Non-pigmented ciliary epithelial cell (primary cell): Measurements from ENCODE around the gene ELF1.

Experiments used
- DNase-seq: peaks from one replicate; pipeline ENCODE4 v3.0.0-alpha.2; 2010; ENCODE audit warnings: low read depth

ELF1 gene

DNA sequence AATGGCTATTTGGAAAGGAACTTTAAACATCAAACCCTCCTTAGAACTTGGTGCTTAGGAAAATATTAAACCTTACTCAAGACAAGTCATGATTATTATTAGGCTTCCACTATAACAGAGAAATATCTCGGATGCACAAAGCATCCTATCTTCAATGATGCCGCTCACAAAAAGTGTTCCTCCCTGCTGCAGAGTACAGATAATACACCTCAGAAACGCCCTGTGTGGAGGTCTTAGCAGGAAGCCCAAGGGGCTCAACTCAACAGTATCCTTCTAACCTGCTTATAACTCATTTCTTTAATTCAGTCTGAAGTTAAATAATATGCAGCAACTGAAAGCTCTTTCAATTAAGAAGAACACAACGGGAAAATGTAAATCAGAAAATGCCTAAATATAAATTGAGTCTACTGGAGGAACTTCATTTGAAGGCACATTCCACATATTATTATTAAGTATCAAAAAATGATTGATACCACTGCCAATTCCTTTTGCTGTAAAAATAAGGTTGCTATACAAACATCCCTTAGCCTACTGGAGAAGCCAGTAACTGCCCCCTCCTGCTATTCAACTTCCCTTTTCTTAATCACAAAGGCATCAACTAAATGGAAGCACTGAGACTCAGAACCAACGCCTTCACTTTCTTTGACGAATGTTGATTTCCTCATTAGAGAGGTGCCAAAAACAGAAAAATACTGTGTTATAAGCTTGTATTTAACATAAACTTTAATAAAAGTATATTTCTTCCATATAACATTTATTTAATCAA is 12.0 kb downstream of the ELF1 start:
- no peak for DNase-seq

DNA sequence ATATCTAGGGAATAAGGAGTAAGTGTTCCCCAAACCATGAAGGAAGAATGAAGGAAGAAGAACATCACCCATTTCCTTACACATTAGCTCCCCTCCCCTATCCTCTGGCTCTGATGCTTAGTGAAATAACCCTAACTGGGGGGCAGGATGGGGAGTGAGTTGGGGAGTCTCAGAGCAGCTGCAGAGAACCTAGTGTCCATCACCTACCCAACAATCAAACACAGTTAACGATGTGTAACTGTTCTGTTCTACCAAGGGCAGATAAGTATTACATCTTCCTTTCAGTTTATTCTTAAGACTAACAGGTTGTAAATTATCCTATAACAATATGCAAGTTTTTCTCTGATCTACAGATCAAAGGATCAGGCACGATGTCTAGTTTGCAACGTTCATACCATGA is 12.8 kb downstream of the ELF1 start:
- no peak for DNase-seq

DNA sequence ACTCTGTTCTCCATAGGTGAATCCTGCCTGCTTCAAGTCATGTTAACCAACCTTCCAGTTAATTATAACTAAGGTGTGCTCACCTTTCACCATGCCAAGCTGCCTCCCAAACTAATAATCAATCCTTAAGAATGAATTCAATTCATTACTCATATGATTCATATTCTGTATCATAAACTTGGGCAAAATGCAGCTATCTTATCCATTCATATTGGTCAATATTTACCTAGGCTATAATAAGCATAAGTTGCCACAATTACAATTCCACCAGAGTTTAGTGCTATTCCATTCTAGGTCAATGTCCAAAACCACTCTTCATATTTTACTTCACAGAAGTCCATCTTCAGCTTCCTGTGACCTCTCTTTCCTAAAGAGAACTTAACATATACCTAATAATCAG is 13.4 kb downstream of the ELF1 start:
- no peak for DNase-seq

DNA sequence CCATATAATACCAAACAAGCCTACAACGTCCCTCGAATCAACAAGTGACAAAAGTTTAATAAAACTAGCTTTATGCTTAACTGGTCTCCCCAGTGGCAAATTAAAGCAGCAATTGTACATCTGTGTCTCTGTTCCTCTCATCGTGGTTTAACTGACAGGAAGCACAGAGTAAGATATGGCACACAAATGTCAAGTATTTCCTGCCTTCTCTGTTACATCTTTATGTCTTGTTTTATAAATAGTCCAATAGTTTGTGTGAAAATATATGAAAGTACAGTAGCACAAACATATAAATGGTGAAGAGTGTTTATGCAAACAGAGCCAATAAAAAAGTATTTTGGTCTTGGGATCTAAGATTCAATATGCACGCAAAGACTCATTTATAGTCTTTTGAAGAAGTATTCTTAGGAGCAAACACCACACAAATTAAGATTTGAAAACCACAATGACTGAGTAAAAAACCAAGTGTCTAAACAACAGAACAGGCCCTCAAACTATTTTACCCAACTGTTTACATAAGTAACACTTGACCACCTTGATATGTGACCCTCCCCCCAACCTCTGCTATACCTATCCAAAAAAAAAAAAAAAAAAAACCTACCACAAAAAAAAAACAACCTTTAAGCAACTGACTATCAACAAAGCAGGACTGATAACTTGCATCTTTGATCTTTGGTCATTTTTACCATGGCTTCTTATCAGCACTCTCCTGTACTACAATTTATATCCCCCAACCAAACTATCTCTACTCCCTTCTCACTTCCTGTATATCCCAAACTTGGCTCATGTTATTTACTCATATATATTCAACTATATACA is 14.0 kb downstream of the ELF1 start:
- no peak for DNase-seq

DNA sequence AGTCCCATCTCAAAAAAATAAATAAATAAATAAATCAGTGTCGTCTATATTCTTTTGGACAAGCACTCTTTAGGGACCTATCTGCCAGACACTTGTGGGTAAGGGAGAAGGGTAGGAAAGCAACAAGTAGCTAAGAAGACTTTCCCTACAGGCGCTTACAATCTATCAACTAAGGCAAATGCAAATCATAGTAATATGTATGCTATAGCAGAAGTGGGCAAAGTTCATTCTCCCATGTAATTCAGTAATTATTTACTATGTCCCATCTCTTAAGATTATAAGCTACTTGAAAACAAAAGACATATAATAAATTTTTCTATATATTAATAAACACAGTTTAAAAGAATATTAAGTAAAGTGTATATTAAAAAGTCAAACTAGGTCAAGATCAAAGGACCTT is 16.5 kb downstream of the ELF1 start:
- no peak for DNase-seq

DNA sequence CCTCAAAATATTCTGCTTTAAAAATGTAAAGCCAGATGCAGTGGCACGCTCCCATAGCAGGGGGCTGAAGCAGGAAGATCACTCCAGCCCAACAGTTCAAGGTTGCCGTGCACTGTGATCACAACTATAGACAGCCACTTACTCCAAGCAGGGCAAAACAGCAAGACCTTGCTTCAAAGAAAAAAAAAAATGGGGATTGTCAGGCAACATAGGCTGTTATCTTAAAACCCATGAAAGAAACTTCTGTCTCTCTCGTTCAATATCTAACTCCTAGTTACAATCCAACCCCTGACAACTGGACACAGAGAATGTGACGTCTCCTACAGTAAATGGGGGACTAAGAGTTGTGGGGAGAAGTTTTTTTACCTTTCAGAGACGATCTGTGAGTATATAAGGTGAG is 17.4 kb downstream of the ELF1 start:
- no peak for DNase-seq

DNA sequence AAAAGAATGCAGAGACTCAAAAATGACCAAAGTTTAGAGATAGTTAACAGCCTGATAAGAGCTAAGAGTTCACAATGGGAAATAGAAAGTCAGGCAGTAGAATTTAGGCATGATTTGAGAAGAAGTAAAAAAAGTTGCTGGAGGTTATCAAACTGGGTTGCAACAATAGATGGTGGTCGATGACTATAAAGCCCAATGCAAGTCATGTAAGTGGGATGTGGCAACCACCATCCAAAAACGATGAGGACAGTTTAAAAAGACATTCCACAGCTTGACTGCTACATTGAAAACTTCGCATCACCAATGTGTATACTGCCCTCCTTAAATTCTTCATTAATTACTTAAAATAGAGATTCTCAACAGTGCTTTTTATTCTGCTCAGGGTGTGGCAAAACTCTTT is 19.7 kb downstream of the ELF1 start:
- no peak for DNase-seq

DNA sequence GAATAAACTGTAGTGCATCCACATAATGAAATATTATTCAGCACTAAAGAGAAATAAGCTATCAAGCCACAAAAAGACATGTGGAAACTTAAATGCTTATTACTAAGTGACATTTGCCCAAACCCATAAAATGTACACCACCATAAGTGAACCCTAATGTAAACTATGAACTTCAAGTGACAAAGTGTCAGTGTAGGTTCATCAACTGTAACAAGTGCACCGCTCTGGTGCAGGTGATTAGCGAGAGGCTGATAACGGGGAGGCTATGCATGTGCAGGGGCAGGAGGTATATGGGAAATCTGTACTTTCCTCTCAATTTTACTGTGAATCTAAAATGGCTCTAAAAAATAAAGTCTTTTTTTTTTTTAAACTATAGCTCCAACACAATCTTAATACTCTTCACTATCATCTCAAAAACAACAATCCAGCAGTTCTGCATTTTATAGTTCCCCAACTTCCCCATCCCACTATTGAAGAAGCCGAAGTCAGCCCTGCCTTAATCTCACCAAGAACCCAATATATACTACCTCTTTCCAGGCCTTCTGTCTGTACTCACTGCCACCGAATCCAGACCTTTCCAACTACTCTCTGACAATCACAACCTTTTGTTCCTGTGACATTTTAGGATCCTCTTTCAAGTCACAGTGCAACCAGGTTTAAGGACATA is 22.6 kb downstream of the ELF1 start:
- DNase-seq, result no peak

DNA sequence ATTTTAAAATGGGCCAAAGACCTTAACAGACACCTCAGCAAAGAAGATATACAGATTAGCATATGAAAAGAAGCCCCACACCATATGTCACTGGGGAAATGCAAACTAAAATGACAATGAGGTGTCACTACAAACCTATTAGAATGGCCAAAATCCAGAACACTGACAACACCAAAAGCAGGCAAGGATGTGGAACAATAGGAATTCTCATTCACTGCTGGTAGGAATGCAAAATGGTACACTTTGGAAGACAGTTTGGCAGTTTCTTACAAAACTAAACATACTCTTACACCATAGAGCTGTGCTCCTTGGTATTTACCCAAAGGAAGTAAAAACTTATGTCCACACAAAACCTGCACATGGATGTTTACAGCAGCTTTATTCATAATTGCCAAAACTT is 23.1 kb downstream of the ELF1 start:
- no peak for DNase-seq

DNA sequence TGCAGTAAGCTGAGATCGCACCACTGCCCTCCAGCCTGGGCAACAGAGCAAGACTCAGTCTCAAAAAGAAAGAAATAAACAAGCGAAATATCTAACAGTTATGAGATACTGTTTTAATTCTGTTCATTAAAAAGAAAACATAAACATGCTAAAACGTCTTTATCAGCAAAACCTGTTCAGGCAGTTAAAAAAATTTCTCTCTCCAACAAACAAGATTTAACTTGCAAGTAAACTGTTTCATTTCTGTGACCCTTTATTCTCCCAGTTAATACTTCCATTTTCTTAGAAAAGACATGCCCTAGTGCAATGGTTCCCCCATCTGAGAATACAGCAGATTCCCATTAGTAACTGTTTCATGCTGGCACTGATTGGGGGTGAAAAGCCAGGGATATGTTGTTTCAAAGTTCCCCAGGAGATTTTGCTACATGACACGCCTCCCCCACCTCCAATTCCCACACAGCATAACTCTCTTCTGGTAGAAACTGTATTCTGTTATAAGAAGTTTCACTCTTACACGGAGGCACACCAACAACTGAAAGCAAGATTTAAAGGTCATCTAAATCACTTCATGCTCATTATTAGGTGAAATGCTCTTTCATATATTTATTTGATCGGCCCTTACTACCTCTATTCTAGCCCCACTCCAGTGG is 24.4 kb downstream of the ELF1 start:
- DNase-seq, result no peak

DNA sequence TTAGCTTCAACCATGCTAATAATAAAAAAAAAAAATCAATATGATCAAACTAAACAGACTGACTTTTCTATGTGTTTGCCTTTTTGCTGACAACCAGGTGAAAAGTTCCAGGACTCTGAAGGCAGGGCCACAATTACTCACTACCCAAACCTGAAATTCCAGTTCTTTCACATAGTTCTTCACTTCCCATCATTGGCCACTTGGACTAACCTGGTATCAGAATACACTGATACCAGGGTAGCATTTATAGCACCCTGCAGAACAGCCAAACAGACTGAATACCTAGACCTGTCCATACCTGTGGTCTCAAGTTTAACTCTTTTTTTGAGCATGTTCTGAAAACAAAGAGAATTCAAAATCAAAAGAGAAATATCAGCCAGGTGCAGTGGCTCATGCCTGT is 25.1 kb downstream of the ELF1 start:
- DNase-seq, result no peak

DNA sequence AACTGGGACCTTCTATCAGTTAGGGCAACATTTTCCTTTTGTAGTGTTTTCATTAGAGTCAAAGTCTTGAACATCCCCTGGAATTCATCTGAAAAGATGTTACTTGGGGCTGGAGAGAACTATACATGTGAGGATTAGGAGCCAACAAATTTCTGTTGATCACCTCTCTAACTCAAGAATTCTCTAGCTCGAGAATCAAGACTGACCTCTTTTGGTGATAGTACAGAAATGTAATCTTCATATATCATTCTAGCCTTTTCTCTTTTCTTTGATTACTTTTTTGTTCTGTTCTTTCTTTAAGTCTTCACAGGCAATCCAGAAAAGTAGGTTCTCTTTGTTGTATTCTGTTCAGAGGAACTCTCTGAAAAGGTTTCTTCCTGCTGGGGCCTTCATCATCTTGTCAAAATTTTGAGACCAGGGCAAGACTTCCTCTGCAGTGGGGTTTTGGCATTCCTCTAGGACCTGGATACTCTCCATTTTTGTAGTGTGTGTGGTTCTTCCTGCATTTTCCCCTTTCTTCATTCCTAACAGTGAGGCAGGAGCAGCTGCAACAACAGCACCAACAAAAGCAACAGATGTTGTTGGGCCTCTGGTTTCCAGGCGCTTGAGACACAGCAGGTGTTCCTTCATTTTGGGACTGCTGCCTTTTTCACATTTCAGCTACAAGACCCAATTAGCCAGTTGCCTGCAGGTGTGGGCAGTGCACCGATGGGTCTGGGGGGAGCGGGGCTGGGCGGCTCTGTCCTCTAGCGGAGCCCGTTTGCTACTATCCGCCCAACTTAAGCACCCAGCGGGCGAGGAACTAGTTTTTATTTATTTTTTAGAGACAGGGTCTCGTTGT is 26.2 kb downstream of the ELF1 start:
- no peak for DNase-seq

DNA sequence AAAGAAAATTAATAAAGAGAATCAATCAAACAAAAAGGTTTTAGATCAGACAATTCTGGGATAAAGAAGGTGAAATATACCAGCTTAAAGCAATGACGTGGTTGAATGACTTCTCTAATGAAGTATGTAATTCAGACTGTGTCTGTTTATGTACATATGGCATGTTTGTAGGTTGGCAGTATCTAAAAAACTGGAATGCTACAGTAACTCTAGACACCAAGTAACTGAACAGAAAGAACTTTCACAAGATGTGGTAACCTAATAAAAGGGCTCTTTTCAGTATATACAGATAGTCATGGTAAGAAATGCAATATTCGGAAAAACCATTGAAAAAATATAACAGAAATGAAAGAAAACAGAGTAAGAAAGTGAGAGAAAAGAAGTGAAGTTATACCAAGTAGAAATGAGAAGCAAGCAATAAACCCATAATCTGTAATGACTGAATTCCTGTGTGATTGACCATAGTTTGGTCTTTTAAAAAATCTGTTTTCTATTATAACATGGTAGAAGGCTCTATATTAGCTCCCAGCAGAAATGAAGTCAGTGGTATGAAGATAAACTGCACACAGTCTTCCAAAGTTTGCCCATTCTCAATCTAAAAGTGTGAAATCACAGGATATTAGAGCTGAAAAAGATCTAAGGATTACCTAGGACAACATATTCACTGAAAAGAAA is 31.4 kb downstream of the ELF1 start:
- DNase-seq, result no peak

DNA sequence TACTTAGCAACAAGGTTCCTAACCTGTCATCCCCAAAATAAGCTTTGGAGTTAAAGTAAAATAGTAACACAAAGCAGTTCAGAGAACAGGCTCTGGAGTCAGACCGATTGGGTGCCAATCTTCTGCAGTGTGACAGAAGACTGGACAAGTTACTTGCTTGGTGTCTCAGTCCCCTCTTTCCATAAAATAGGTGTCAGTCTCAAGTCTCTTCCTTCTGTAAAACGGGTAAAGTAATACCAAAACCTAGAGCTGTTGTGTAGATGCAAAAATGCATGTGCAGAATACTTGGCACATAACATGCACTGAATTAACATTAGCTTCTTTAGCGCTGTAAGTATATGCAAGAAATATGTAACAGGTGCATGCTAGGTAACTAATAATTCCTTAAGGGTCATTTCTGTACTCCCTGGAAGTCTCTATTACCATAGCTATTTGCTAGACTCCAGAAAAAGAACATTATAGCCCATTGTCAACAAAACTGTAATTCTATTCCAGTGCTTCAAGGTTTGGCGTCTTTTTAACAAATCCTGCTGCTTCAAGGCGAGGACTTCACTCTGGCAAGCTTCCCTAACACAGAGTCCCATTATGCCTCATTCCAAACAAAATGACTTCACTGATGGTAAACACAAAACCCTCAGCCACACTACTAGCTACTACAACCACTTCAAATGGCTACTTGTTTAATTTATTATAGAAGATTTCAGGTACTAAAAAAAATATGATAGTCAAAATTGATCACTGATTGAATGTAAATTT is 32.8 kb downstream of the ELF1 start:
- DNase-seq, result no peak

DNA sequence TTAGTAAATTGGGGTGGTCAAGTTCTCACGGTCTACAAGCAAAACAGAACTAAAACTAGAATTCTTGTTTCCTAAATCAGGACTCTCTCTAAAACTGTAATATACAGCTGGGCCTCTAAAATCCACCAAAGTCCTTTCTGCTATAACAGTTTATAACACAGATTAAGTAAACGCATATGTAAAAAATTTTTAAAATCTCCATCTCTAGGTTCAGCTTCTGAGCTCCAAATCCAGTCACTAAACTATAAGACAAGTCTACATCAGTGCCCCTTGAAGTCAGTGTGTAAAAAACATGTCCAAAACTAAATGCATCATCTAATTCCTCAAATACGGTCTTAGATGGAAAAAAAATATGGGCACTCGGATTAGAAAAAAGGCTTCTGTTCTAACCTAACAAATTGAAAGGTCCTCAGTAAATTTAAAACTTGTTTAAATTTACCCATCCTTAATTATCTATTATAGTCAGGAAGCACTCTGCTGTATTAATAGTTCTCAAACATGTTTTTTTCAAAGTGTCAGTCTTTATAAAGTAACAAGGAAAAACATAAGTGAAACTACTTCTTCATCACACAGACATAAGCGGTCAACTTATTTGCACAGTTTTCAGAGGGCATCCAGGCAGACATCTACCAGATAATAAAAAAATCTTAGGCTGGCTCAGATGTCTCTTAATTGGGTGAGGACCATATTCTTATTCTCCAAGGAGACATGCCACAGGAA is 33.6 kb downstream of the ELF1 start:
- DNase-seq, result no peak

DNA sequence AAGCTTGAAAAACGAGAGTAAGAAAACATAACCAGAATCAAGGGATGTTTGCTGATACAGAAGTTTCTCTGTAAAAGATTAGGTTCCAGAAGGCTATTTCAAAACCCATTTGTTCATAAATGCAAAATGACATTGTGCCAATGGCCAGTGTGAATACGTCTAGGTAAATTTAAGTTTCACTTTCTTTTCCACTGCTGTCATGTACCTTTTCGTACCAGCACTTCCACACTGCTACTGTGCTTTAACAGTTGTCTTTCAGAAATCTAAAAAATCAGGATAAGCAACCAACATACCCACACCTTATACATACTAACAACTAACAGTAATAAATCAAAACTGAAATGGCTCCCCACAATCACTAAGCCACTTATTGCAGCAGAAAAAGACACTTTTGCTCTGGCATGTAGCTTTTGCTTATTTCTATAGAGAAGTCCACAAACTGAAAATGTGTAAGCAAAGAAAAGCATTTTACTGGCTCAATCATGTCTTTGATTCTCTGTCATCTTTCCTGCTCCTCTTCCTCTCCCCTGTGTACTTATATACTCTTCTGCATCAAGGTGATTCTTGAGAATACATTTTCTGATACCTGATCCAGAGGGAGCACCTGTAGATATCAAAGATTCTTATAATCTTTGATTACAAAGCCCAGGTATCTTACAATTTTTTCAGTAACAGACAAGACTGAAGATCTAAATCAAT is 34.3 kb downstream of the ELF1 start:
- DNase-seq, result no peak

DNA sequence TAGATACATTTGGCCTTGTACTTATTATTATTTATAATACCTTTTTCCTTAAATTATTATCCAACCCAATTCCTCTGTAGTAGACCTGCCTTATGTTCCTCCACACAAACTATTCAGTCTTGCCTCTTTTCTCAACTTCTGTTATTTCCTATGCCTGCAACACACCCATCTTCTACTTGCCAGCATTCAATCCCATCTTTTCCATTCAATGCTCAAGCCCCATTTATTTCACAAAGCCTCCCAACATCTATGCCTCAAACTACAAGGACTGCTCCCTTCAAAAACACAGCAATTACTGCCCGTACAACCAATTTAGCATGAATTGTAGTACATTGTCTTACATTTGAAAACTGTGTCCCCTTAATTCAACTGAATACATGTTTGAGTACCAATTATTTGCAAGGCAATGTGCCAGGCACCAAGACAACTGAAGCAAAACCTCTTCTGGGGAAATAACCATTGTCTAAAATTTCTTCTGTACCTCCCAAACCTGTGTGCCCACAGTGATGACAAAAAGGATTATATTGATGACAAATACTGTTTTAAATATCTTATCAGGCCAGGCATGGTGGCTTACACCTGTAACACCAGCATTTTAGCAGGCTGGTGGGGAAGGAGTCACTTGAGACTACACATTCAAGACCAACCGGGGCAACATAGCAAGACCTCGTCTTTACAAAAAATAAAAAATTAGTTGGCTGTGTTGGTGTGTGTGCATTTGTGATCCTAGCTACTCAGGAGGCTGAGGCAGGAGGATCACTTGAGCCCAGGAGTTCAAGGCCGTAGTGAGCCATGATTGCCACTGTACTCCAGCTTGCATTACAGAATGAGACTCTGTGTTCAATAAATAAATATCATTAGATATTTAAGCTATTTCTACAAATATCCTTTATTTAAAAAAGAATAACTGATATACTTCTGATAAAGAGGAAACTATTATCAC is 35.1 kb downstream of the ELF1 start:
- no peak for DNase-seq

DNA sequence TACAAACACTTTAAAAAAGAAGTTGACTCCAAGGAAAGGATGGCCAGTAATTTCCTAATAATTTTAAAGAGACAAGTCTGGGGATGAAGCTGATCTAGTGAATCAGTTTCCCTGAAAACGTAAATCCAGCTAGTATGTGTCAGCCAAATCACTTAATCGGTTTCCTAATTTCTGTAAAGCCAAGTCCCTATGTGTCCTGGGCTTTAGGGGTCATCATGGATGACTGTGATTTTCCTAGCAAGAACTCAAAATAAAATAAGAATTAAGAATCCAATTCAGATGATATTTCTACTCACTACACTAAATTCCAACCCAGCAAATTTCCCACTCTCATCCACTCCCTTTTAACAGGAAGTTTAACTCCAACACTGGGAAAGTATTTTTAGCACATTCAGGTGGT is 35.9 kb downstream of the ELF1 start:
- no peak for DNase-seq
